Stomach (tissue), 4 donors: Measurements from ENCODE around the gene STK33.

Experiments used
- CTCF ChIP-seq, 7 experiments: fragments of 450-650 bp in 4 of 7; fragments of 200-600 bp in 3 of 7; sonication (generic) in 3 of 7; IDR thresholded peaks; one replicate each; pipeline ENCODE4 v1.5.1; 2016 to 2019; ENCODE audit warnings: antibody characterized with exemption in 7 of 7, control low read depth in 2 of 7, mild to moderate bottlenecking in 1 of 7
- POLR2A ChIP-seq, 4 donors: fragments of 450-650 bp; IDR thresholded peaks; one replicate each; pipeline ENCODE4 v1.6.1; 2016; ENCODE audit warnings: antibody characterized with exemption in 4 of 4, control low read depth in 2 of 4, mild to moderate bottlenecking in 1 of 4, moderate library complexity in 1 of 4
- POLR2AphosphoS5 ChIP-seq, 3 donors: sonication (generic); formaldehyde crosslinking; IDR thresholded peaks; one replicate each; pipeline ENCODE4 v1.6.1; 2016; ENCODE audit warnings: antibody characterized with exemption in 3 of 3

- TF ChIP-seq CTCF (IDR thresholded peaks at IDR 0.05) (no peak), POLR2AphosphoS5 (IDR thresholded peaks at IDR 0.05) (no peak), POLR2A (IDR thresholded peaks at IDR 0.05) (no peak)
These were observed 19.2 kb downstream of the STK33 start for GRCh38 chr11:8574798-8575197.
